Ramos (cell line): ENCODE data around the gene LPIN3.

Experiments used
- in situ Hi-C: fragments of 300-500 bp; cut with MboI; formaldehyde crosslinking; loops from one replicate; pipeline ENCODE4 v1.14.3; 2022; ENCODE audit warnings: low sequenced_read_pairs; ENCODE audit not compliant: unreplicated experiment

Gene LPIN3

GRCh38 chr20:41382791-41383305 lies 42.2 kb downstream of the LPIN3 start:
- in situ Hi-C loops, result no loop called here

DNA sequence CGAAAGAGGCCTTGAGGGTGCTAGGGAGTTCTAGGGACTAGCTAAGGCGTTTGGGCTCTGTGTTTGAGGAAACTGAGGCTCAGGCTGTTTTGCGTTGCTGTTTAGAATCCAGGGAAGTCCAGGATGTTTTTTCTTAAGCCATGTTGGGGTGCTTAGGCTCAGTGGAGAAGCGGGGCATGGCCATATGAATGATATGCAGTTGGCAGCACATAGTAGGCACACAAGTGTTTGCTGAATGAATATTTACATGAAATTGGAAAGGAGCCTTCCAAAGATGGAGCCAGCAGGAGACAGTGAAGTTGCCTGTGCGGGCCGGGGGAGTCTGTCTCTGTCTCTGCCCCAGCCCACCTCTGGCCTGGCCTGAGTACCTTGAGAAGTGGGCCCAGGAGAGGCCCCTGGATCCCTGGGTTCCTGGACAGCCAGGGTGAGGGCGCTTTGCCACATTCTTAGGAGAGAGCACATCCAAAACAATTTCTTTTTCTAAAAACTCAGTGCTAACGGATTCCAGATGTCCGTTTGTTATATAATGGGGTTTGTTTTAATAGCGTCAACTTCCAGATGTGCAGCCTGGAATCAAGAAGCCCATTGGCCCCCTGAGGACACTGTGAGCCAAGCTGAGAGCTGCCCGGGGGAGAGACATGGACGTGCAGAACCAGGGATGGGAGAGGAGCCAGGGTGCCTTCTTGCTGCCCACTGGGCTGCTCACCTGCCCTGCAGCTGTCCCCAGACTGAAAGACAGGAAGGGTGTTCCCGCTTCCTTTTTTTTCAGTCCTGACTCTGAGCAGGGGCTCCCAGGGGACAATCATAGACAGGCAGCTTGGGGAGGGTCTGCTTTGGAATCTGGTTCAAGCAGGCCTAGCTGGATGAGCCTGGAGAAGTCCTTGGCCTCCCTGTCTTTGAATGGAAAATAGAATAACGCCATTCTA lies 46.1 kb downstream of the LPIN3 start:
- in situ Hi-C loops, result no loop called here

DNA sequence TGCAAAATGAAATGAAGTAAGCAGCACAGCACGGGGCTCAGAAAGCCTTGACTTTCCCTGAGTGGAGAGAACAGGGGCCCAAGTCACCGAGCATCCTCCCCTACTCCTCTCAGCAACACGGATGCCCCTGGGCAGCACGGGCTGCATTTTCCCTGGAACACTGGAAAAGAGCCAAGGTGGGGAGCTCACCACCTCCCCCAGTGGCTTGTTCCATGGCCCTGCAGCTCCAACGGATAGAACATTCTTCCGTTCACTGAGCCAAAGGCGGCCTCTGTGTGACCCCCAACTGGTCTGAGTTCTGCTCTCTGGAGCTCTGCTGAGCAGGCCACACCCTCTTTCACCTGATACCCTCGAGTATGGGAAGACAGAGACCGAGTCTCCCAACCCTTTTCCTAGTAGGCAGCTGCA lies 46.8 kb downstream of the LPIN3 start:
- in situ Hi-C loops, result no loop called here

DNA sequence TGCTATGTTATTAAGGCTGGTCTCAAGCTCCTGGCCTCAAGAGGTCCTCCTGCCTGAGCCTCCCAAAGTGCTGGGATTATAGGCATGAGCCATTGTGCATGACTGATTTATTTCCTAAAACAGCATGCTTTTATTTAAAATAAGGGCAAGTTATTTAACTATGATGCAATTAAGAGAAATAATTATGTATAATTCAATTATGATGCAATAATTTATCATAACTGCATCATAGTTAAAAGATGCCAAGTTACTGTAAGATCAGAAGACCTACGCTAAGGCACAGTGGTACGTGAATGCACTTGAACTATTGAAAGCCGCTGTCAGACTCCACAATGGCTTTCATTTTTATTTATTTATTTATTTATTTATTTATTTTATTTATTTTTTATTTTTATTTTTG lies 50.3 kb downstream of the LPIN3 start:
- in situ Hi-C loops, result no loop called here

DNA sequence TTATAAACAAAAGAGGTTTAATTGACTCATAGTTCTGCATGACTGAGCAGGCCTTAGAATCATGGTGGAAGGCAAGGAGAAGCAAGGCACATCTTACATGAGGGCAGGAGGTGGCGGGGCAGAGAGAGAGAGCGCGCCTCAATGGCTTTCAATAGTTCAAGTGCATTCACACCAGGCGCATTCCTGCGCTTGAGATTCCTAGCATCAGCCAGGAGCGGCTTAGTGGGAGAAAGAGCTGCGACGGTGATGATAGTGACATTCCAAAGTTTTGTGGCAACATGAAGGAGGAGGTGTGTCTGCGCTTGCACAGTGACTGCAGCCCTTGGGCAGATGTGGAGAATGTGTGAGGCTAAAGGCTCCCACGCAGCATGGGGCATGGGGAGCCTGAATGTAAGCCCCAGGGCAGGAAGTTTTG lies 51.0 kb downstream of the LPIN3 start:
- in situ Hi-C loops, result no loop called here

GRCh38 chr20:41392295-41392694 lies 51.7 kb downstream of the LPIN3 start:
- in situ Hi-C loops, result no loop called here

GRCh38 chr20:41392871-41393704 lies 52.5 kb downstream of the LPIN3 start:
- in situ Hi-C loops, result no loop called here

DNA sequence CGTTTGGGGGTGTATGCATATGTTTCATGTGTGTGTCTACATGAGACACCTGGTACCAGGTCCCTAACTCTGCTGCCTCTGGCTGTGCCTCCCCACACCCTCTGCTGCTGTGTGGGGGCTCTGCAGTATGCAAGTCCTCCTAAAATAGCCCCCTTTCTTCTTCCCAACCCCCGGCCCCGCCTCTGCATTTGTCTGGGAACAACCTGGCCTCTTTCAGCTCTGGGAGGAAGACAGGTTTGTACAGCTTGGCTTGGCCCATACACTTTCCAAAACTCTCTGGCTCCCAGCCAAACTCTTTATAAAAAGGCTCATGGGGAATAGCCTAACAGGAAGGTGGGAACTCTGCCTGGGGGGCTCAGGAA lies 53.1 kb downstream of the LPIN3 start:
- in situ Hi-C loops, result no loop called here

- in situ Hi-C loops, result no loop called here
Observed at GRCh38 chr20:41394081-41394480, 53.5 kb downstream of the LPIN3 start.

DNA sequence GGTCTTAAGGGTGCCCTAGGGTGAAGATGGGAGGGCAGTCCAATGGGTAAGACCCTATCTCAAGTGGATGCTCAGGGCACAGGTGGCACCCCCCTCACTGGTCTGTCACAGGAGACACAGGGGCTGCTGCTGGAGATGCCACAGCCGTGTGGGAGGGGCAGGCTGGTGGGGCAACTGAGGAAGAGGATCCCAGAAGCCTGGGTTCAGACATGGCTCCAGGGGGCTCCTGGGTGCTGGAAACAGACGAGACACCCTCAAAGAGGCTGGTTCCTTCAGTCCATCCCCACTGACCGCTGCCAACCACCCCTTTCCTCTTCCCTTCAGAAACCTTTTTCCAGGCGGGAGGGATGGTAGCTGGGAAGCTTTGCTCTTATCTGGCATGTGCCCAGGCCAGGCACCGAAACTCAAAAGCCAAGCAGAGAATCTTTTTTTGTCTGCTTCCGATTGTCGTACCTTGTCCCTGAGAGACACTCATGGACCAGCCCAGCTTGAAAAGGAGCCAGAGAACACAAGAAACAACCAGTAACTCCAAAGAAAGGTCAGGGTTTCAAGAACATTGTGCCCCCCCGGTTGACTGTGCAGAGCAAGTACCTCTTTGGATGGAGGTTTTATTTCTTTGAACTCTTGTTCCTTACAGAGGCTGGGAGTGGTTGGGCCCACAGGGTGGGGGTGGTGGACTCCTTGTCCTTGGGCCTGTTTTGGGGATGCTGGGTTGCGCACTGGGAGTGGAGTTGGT lies 54.5 kb downstream of the LPIN3 start:
- in situ Hi-C loops, result no loop called here

- in situ Hi-C loops, result no loop called here
Observed at GRCh38 chr20:41395667-41396664, 55.3 kb downstream of the LPIN3 start.

GRCh38 chr20:41398408-41398807 lies 57.8 kb downstream of the LPIN3 start:
- in situ Hi-C loops, result no loop called here

GRCh38 chr20:41403604-41404003 lies 63.0 kb downstream of the LPIN3 start:
- in situ Hi-C loops, result no loop called here

DNA sequence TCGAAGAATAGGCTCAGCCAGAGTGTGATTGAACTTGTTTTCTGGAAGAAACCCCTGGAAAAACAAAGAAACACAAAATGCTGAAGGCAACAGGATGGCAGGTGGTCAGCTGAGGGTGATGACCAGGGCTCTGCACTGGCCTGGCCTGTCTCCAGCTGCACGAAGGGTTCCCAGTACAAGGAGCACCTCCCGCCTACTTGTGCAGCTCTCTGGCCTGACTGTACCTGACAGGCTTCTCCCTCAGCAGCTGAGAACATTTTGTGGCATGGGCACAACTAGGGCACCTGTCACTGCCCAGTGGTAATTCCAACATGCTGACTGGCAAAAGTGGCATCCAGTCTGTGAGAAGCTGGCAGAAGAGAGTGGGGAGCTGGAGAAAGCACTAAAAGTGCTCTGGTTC lies 64.8 kb downstream of the LPIN3 start:
- in situ Hi-C loops, result no loop called here

DNA sequence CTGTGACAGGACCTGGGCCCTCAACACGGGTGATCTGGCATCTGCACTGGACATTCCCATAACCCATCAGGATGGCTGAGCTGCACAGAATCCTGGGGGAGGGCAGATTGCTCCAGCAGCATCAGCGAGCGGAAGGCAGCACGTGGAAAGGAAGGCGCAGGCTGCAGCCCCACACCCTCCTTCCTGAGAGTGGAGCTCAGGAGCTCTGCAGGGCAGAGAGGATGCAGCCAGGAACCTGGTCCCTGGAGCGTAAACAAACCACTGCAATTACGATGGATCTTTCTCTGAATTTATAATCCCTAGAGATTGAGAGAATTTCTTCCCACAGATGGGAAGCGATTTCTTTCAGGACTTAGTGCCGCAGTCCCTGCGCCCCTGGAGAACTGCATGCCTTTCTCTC lies 65.7 kb downstream of the LPIN3 start:
- in situ Hi-C loops, result no loop called here

GRCh38 chr20:41406896-41407444 lies 66.3 kb downstream of the LPIN3 start:
- in situ Hi-C loops, result no loop called here

GRCh38 chr20:41407607-41408006 lies 67.0 kb downstream of the LPIN3 start:
- in situ Hi-C loops, result no loop called here

- in situ Hi-C loops, result no loop called here
Observed at GRCh38 chr20:41408156-41408794, 67.7 kb downstream of the LPIN3 start.

- in situ Hi-C loops, result no loop called here
Observed at GRCh38 chr20:41408986-41409385, 68.4 kb downstream of the LPIN3 start.
